Measurements from ENCODE around the gene STON1. TPM values are rescaled to one million over a fixed set of nuclear protein-coding genes. Genes with fewer than 3 reads are reported as not detected.

The STON1 gene
- total RNA-seq, 1 donor from 2014 or later = 48.1 TPM

- H3K4me3 ChIP-seq = no peak overlapping the region
- H3K36me3 ChIP-seq = no peaks in the 10 kb centered on the region
- H3K27me3 ChIP-seq = no peaks in the 10 kb centered on the region
- intact Hi-C loops (cut with DNase I) = no loop called here
- H3K9me3 ChIP-seq = no peaks in the 10 kb centered on the region
- no peak overlapping the region for H3K27ac ChIP-seq
- DNase-seq (ENCODE audit: extremely low spot score in 2 of 2) = no peak
- no peaks in the 10 kb centered on the region for H3K4me1 ChIP-seq
- no peak for TF ChIP-seq POLR2AphosphoS5 (IDR thresholded peaks at IDR 0.05; ENCODE audit: insufficient read depth in 1 of 2, low read depth in 1 of 2)
- TF ChIP-seq, protein P1, sequence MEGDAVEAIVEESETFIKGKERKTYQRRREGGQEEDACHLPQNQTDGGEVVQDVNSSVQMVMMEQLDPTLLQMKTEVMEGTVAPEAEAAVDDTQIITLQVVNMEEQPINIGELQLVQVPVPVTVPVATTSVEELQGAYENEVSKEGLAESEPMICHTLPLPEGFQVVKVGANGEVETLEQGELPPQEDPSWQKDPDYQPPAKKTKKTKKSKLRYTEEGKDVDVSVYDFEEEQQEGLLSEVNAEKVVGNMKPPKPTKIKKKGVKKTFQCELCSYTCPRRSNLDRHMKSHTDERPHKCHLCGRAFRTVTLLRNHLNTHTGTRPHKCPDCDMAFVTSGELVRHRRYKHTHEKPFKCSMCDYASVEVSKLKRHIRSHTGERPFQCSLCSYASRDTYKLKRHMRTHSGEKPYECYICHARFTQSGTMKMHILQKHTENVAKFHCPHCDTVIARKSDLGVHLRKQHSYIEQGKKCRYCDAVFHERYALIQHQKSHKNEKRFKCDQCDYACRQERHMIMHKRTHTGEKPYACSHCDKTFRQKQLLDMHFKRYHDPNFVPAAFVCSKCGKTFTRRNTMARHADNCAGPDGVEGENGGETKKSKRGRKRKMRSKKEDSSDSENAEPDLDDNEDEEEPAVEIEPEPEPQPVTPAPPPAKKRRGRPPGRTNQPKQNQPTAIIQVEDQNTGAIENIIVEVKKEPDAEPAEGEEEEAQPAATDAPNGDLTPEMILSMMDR (IDR thresholded peaks at IDR 0.05) = no peak
- no peak for TF ChIP-seq POLR2A (IDR thresholded peaks at IDR 0.05)
Measured at GRCh38 chr2:48638261-48638660, 108.3 kb downstream of the STON1 start.

Small RNAs within 50 kb of the gene (small RNA-seq; reads per million reads assigned to genes)
- gene RNU6-282P (not detected), gene TPT1P11 (not detected)

Other genes starting within 250 kb of the STON1 start
- 21.6 TPM for gene FOXN2, start 215.5 kb upstream of the STON1 start, total RNA-seq
- 15.5 TPM for gene PPP1R21, start 89.4 kb upstream of the STON1 start, total RNA-seq
- gene GTF2A1L, start 87.7 kb downstream of the STON1 start, total RNA-seq = 12.8 TPM
- not detected for gene LHCGR, start 225.6 kb downstream of the STON1 start, total RNA-seq

All from vagina (tissue), 2 donors.